CD14-positive monocyte (primary cell): ENCODE results near the gene POLL. TPM values are rescaled to one million over a fixed set of nuclear protein-coding genes. Genes with fewer than 3 reads are reported as not detected.

Experiments used
- DNase-seq, 3 donors: peaks; one replicate each; pipeline ENCODE4 v3.0.0-alpha.2; 2011 to 2022
- H2AFZ ChIP-seq: 2 replicates; pipeline ENCODE4 v1.6.0; 2012; ENCODE audit warnings: mild to moderate bottlenecking, low read depth, low read length, inconsistent platforms; ENCODE audit not compliant: insufficient read depth, poor library complexity, severe bottlenecking
- H3K27ac ChIP-seq, 2 donors: 1 replicate in 1 of 2; 2 replicates in 1 of 2; pipeline ENCODE4 v1.5.1; 2012 to 2013; ENCODE audit warnings: low read length in 2 of 2, control low read depth in 1 of 2, inconsistent platforms in 1 of 2, low read depth in 1 of 2, mild to moderate bottlenecking in 1 of 2
- H3K27me3 ChIP-seq, 2 donors: one replicate each; pipeline versions ENCODE4 v1.6.0 to v1.6.1; 2011 to 2013; ENCODE audit warnings: low read length in 2 of 2; ENCODE audit not compliant: control insufficient read depth in 2 of 2, insufficient read depth in 2 of 2
- H3K36me3 ChIP-seq, 2 donors: replicated peaks in 1 of 2; 1 replicate in 1 of 2; 2 replicates in 1 of 2; pipeline versions ENCODE4 v1.5.1 to v1.6.1; 2012 to 2013; ENCODE audit warnings: low read length in 2 of 2, control low read depth in 1 of 2, inconsistent platforms in 1 of 2, mild to moderate bottlenecking in 1 of 2; ENCODE audit not compliant: insufficient read depth in 2 of 2, control insufficient read depth in 1 of 2
- H3K4me1 ChIP-seq, 2 donors: 1 replicate in 1 of 2; 2 replicates in 1 of 2; pipeline versions ENCODE4 v1.5.1 to v1.6.1; 2012 to 2013; ENCODE audit warnings: low read length in 2 of 2, control low read depth in 1 of 2, inconsistent platforms in 1 of 2, mild to moderate bottlenecking in 1 of 2, moderate library complexity in 1 of 2; ENCODE audit not compliant: insufficient read depth in 2 of 2, control insufficient read depth in 1 of 2
- H3K4me2 ChIP-seq: replicated peaks from 2 replicates; pipeline ENCODE3; 2012; ENCODE audit warnings: low read length, moderate library complexity, mild to moderate bottlenecking; ENCODE audit not compliant: poor library complexity, severe bottlenecking; ENCODE audit errors: extremely low read depth
- H3K4me3 ChIP-seq, 3 experiments: fragments of 200-600 bp in 1 of 3; sonication (generic) in 1 of 3; replicated peaks in 1 of 3; 1 replicate in 2 of 3; 2 replicates in 1 of 3; pipeline ENCODE4 v1.5.1; 2011 to 2013; ENCODE audit warnings: low read length in 3 of 3, mild to moderate bottlenecking in 3 of 3, control low read depth in 2 of 3, low read depth in 2 of 3, inconsistent platforms in 1 of 3, moderate library complexity in 1 of 3
- H3K79me2 ChIP-seq: 2 replicates; pipeline ENCODE4 v1.6.0; 2012; ENCODE audit warnings: mild to moderate bottlenecking, control low read depth, inconsistent platforms, low read length, moderate library complexity; ENCODE audit not compliant: insufficient read depth
- H3K9ac ChIP-seq: 2 replicates; pipeline ENCODE4 v1.6.0; 2017; ENCODE audit warnings: low read length, mild to moderate bottlenecking; ENCODE audit not compliant: insufficient read depth, poor library complexity, severe bottlenecking
- H3K9me3 ChIP-seq, 2 donors: replicated peaks in 1 of 2; 1 replicate in 1 of 2; 2 replicates in 1 of 2; pipeline versions ENCODE4 v1.5.1 to v1.6.1; 2012 to 2013; ENCODE audit warnings: low read length in 2 of 2, control low read depth in 1 of 2; ENCODE audit not compliant: control insufficient read depth in 1 of 2, insufficient read depth in 1 of 2
- H4K20me1 ChIP-seq: 2 replicates; pipeline ENCODE4 v1.6.0; 2012; ENCODE audit warnings: mild to moderate bottlenecking, low read length, control low read depth, moderate library complexity; ENCODE audit not compliant: insufficient read depth
- H3K27ac Mint-ChIP-seq, 7 donors: one replicate each; pipeline ENCODE4 v1.8.0; 2020; ENCODE audit warnings: mild to moderate bottlenecking in 7 of 7, mixed read lengths in 7 of 7, moderate library complexity in 6 of 7, inconsistent platforms in 2 of 7
- H3K27me3 Mint-ChIP-seq, 3 donors: one replicate each; pipeline ENCODE4 v1.8.0; 2021 to 2022; ENCODE audit warnings: low read depth in 3 of 3, mild to moderate bottlenecking in 3 of 3, mixed read lengths in 3 of 3, moderate library complexity in 3 of 3, inconsistent platforms in 1 of 3
- H3K36me3 Mint-ChIP-seq, 2 donors: one replicate each; pipeline ENCODE4 v1.8.0; 2020; ENCODE audit warnings: mixed read lengths in 2 of 2, inconsistent platforms in 1 of 2, mild to moderate bottlenecking in 1 of 2
- H3K4me1 Mint-ChIP-seq: one replicate; pipeline ENCODE4 v1.8.0; 2020; ENCODE audit warnings: mild to moderate bottlenecking, mixed read lengths
- H3K4me3 Mint-ChIP-seq, 2 donors: one replicate each; pipeline ENCODE4 v1.8.0; 2020; ENCODE audit warnings: mild to moderate bottlenecking in 2 of 2, mixed read lengths in 2 of 2, moderate library complexity in 1 of 2
- H3K9me3 Mint-ChIP-seq, 7 donors: one replicate each; pipeline ENCODE4 v1.8.0; 2020 to 2022; ENCODE audit warnings: mixed read lengths in 7 of 7, mild to moderate bottlenecking in 6 of 7, moderate library complexity in 6 of 7, inconsistent platforms in 2 of 7
- WGBS: methylation state at CpG from one replicate; pipeline ENCODE4 v1.1.5; 2013; ENCODE audit warnings: missing lambda C conversion rate; ENCODE audit not compliant: insufficient coverage; 5-methylcytosine and 5-hydroxymethylcytosine counted together
- intact Hi-C, 2 donors: fragments of 100-400 bp; cut with micrococcal nuclease; formaldehyde crosslinking; loops; one replicate each; pipeline versions ENCODE4 v1.15.0 to v1.15.1; 2023
- polyA plus RNA-seq, 3 donors: library from polyadenylated mRNA; depleted of rRNA in 1 of 3; unstranded in 2 of 3; stranded (reverse) in 1 of 3; fragments of 300-500 nt in 2 of 3; fragments of >200 nt in 1 of 3; fragmentation: Illumina TruSeq in 2 of 3; gene quantifications; 1 replicate in 2 of 3; 2 replicates in 1 of 3; pipeline ENCODE4 v1.2.3, GENCODE V29; 2012 to 2021
- small RNA-seq: library from RNA; depleted of rRNA; stranded (forward); fragments of <200 nt; gene quantifications from one replicate; pipeline ENCODE3, GENCODE V24; 2012; ENCODE audit warnings: low read depth; ENCODE audit not compliant: insufficient read length
- TF ChIP-seq, protein P1 (sequence below): fragments of 200-600 bp; IDR thresholded peaks from one replicate; pipeline ENCODE4 v1.8.0; 2022; ENCODE audit warnings: antibody characterized with exemption, mild to moderate bottlenecking

The POLL gene
- polyA plus RNA-seq, 3 donors, result 9.9 to 37.0 (median 10.6) TPM

DNA sequence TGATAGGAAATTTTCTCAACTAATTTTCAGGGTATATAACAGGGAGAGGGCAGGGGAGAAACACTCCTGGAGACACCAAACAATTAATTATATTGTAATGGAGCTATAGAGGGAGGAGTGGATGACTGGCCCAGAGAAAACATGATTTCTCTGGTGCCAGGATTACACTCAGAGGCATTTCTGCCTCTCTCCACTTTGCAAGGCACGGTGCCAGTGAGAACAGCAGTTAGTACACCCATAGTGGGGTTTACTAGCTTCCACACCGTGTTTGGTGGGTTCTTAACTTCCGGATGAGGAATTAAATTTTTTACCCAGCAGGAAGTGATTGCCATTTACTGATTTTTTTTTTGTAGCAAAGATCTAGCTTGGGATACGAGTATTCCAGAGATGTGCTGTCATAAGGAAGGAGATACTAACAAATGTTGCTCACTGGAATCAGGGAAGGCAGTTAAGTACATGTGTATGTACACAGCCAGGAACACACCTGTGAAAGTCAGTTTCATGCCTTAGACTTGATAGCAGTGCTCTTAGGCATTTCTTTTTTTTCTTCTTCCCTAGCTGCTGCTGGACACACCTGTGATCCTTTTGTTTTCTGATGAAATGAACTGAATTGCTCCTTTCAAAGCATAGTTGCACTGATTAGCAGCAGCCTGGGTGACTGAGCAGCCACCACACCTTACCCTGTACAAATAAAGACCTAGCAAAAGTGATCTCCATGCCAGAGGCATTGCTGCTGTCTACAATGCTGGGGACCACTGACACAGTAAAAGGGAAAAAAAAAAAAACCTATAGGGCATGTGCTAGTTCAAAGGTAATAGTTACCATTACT lies 58.1 kb downstream of the POLL start:
- 38% methylated on average over 2 of the region's 4 CpGs for WGBS
- intact Hi-C loops, result no loop called here
- no peaks in the 10 kb centered on the region for H3K27me3 Mint-ChIP-seq
- Histone ChIP-seq H3K79me2 (no peaks in the 10 kb centered on the region), H2AFZ (no peak overlapping the region), H3K9me3 (no peaks in the 10 kb centered on the region), H3K9ac (no peak overlapping the region), H3K4me1 (no peaks in the 10 kb centered on the region), H3K4me2 (no peak overlapping the region), H4K20me1 (no peaks in the 10 kb centered on the region), H3K27ac (no peak overlapping the region), H3K36me3 (peaks cover 9 to 32% of the 10 kb centered on the region in 2 donors), H3K4me3 (no peak overlapping the region), H3K27me3 (no peaks in the 10 kb centered on the region)
- no peaks in the 10 kb centered on the region for H3K9me3 Mint-ChIP-seq
- H3K4me3 Mint-ChIP-seq, result no peak overlapping the region
- peaks cover 31 to 35% of the 10 kb centered on the region in 2 donors for H3K36me3 Mint-ChIP-seq
- TF ChIP-seq, protein P1, sequence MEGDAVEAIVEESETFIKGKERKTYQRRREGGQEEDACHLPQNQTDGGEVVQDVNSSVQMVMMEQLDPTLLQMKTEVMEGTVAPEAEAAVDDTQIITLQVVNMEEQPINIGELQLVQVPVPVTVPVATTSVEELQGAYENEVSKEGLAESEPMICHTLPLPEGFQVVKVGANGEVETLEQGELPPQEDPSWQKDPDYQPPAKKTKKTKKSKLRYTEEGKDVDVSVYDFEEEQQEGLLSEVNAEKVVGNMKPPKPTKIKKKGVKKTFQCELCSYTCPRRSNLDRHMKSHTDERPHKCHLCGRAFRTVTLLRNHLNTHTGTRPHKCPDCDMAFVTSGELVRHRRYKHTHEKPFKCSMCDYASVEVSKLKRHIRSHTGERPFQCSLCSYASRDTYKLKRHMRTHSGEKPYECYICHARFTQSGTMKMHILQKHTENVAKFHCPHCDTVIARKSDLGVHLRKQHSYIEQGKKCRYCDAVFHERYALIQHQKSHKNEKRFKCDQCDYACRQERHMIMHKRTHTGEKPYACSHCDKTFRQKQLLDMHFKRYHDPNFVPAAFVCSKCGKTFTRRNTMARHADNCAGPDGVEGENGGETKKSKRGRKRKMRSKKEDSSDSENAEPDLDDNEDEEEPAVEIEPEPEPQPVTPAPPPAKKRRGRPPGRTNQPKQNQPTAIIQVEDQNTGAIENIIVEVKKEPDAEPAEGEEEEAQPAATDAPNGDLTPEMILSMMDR, result no peak
- H3K27ac Mint-ChIP-seq, result peak overlapping the region in 1 of 7 donors; percentile 15
- peaks cover 3% of the 10 kb centered on the region for H3K4me1 Mint-ChIP-seq
- DNase-seq, result no peak

DNA sequence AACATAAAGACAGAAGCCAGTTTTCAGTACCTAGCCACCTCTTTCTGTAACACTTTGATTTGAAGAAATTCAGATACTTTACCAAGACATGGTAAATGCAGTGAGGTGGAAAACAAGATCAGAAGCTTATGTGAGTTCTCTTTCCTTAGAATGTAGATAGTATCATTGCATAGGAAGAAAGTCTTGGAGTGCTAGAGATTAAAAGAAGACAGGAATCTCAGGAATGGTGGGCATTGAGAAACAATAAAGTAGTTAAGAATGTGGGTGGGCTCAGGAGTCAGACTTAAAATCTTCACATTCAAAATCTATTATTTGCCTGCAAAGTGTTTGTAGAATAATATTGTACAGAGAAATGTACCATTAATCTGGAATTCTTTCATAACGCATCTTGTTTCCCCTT lies 58.9 kb downstream of the POLL start:
- WGBS, result no CpG with 5 or more reads among the region's 1 CpG
- no peak overlapping the region for H3K9ac ChIP-seq
- TF ChIP-seq, protein P1, result no peak
- no peak overlapping the region for H3K27ac ChIP-seq
- Mint-ChIP-seq H3K27ac (no peak overlapping the region), H3K36me3 (peaks cover 24 to 28% of the 10 kb centered on the region in 2 donors), H3K27me3 (no peaks in the 10 kb centered on the region), H3K4me3 (no peak overlapping the region), H3K4me1 (peaks cover 3% of the 10 kb centered on the region), H3K9me3 (no peaks in the 10 kb centered on the region)
- H2AFZ ChIP-seq, result no peak overlapping the region
- H3K4me3 ChIP-seq, result no peak overlapping the region
- no peak overlapping the region for H3K4me2 ChIP-seq
- no peaks in the 10 kb centered on the region for H3K27me3 ChIP-seq
- no peak for DNase-seq
- intact Hi-C loops, result no loop called here
- peaks cover 8 to 25% of the 10 kb centered on the region in 2 donors for H3K36me3 ChIP-seq
- no peaks in the 10 kb centered on the region for H3K79me2 ChIP-seq
- H3K9me3 ChIP-seq, result no peaks in the 10 kb centered on the region
- no peaks in the 10 kb centered on the region for H4K20me1 ChIP-seq
- H3K4me1 ChIP-seq, result no peaks in the 10 kb centered on the region

Small RNAs within 50 kb of the gene (small RNA-seq; reads per million reads assigned to genes)
- gene MIR3158-1 (not detected), gene RNU6-1165P (not detected)

Other genes starting within 250 kb of the POLL start
- gene BTRC, start 234.1 kb downstream of the POLL start, polyA plus RNA-seq, result 1 to 10 TPM; 2.8 to 4.3 (median 3.1) TPM
- gene DPCD, start 64 bp upstream of the POLL start, polyA plus RNA-seq, result 10 to 100 TPM in 1 of 3 donors, 1 to 10 TPM in 2; 8.6 to 17.0 (median 9.0) TPM
- 10 to 100 TPM in 1 of 3 donors, 1 to 10 TPM in 2; 1.1 to 30.8 (median 1.8) TPM for gene FBXW4, start 106.9 kb upstream of the POLL start, polyA plus RNA-seq
- gene FGF8, start 187.9 kb upstream of the POLL start, polyA plus RNA-seq, result not detected
- 1 to 10 TPM; 1.2 to 8.1 (median 3.8) TPM for gene NPM3, start 195.2 kb upstream of the POLL start, polyA plus RNA-seq
- gene OGA, start 230.2 kb upstream of the POLL start, polyA plus RNA-seq, result 100 to 1,000 TPM in 1 of 3 donors, 10 to 100 TPM in 1, 1 to 10 TPM in 1; 6.9 to 104 (median 15.3) TPM